CD1c-positive myeloid dendritic cell (primary cell): ENCODE results near the gene HCRTR1.
A peak's percentile ranks its signal among the peaks of the same experiment; 100 is the strongest.

Experiments
- DNase-seq: peaks from one replicate; pipeline ENCODE4 v3.0.0-alpha.2; 2016; ENCODE audit errors: extremely low spot score

Gene HCRTR1

GRCh38 chr1:31598980-31599379 lies 18.5 kb upstream of the HCRTR1 start:
- DNase-seq: no peak

DNA sequence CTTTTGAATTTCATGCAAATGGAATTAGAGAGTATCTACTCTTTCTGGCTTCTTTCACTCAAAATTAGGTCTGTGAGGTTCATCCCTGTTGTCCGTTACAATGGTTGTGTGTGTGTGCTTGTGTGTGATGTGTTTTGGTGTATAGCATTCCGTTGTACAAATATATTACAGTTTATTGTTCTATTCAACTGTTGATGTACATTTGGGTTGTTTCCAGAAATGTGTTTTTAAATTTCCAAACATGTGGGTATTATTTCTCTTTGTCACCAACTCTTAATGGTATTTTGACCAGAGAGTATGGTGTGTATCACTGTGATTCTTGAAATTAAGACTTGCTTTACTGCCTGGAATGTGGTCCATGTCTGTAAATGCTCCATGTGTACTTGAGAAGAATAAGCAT lies 16.8 kb upstream of the HCRTR1 start:
- no peak for DNase-seq

DNA sequence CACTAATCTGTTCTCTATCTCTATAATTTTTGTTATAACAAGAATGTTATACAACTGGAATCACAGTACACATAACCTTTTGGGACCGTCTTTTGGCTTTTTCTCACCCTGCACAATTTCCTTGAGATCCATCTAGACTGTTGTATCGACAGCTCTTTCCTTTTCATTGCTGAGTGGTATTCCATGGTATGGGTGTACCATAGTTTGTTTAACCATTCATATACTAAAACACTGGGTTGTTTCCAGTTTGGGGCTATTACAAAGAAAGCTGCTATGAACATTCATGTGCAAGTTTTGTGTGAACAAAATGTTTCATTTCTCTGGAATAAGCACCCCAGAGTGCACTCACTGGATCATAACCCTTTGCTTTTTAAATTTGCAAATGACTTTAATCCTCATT lies 15.4 kb upstream of the HCRTR1 start:
- DNase-seq: no peak

GRCh38 chr1:31605908-31606427 lies 11.5 kb upstream of the HCRTR1 start:
- peak; percentile 97 for DNase-seq

DNA sequence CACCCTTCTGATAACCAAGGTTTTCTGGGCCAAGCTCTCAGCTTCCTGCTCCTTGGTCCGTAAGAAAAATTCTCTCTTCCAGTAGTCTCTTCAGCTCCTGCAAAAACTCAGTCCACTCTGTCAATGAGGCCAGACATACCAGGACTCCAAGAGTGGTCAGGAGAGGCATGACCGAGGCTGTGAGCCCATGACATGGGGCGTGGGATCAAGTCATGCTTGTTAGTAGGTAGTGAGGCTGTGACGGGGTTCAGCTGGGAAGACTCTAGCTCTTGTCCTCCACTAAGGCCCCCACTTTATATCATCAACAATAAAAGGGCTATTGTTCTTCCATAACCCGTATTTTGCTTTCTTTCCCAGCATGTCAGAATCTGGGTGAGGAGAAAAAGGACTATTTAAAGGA lies 10.1 kb upstream of the HCRTR1 start:
- no peak for DNase-seq

- DNase-seq: peak; percentile 32
These were observed 7.9 kb upstream of the HCRTR1 start for GRCh38 chr1:31609514-31610118.

GRCh38 chr1:31614414-31615005 lies 3.0 kb upstream of the HCRTR1 start:
- no peak for DNase-seq

DNA sequence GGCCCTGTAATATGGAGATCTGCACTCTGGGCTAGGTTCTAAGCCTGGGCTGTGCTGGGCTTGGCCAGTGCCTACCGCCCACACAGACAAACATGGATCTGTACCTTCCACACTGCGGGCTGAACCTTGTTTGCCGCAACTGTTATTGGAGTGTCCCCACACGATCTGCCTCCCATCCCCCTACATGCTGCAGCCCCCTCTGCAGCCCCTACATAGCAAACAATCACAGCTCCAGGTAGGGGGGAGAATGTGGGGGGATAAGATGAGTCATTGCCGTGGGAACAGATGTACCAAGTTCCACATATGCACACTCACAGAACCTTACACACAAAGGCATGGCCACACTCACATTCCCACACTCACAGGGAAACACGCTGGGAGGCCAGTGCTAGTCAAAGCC lies 2.1 kb upstream of the HCRTR1 start:
- DNase-seq: no peak

GRCh38 chr1:31615939-31616338 lies 1.6 kb upstream of the HCRTR1 start:
- DNase-seq: no peak

DNA sequence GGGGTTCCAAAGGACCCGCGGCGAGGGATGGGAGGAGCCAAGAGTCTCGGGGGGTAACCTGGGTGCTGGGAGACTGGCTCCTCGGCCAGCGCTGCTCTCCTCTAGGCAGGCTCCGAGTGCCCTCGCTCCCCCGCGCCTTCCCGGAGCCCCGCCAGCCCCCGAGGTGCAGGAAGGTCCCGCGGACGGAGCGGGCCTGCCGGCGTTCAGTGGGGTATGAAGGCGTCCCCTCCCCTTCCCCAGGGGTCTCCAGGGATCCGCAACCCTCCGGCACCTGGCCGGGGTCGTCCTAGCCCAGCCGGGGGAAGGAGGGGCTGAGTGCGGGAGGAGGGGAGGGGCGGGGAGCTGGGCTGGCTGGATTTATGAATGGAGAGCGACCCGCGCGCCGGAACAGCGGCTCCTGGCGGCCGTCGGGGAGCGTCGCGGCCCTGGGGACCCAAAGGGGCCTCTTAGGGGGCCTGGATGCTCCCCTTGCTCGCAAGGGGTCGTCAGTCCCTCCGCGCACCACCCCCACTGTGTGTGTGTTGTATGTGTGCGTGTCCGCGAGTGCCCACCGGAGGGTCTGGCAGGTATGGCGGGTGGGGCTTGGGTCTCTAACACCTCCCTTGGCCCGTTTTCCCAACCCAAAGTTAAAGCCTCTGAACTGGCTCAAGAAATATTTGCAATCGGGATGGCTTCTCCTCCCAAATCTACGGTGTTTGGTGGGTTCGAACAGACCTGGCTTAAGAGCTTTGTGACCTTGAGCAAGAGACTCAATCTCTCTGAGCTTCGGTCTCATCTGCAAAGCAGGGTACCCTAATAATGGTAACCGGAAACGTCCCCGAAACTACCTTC lies 642 bp downstream of the HCRTR1 start:
- DNase-seq: peak; percentile 56

GRCh38 chr1:31618916-31619846 lies 1.7 kb downstream of the HCRTR1 start:
- no peak for DNase-seq

DNA sequence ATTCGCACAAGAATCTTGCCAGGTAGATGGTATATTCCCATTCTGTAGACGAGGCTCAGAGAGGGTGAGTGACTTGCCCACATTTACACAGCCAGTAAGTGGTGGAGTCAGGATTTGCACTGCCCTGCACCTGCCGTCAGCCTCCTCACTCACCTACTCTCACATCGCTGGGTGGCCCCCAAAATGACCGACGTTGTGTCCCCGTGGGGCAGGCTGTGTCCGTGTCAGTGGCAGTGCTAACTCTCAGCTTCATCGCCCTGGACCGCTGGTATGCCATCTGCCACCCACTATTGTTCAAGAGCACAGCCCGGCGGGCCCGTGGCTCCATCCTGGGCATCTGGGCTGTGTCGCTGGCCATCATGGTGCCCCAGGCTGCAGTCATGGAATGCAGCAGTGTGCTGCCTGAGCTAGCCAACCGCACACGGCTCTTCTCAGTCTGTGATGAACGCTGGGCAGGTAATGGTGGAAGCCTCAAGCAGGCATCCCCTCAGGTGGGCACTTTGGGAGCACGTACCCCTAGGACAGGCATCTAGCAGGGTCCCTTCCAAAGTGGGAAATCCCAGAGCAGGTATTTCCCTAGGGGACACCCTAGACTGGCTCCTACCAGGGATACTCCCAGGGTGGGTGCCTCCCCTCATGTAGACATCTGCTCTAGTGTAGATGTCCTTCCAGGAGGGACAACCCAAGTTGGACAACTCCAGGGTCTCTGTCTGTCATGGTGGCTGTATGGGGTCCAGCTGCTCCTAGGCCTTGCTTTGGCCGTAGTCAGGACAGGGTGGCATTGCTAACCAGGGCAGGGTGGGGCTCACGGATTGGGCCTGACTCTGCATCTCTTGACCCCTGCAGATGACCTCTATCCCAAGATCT lies 3.4 kb downstream of the HCRTR1 start:
- no peak for DNase-seq

DNA sequence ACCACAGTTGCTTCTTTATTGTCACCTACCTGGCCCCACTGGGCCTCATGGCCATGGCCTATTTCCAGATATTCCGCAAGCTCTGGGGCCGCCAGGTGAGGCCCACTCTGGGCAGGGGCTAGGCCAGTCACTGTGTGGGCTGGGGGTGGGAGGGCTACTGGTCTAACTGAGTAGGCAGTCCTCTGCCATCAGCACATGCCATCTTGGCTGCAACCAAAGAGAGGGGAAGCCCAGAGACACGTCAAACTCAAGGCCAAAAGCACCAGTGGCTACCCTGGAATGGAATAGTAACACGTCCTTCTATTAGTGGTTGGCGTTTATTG lies 4.0 kb downstream of the HCRTR1 start:
- no peak for DNase-seq

GRCh38 chr1:31621847-31622730 lies 4.6 kb downstream of the HCRTR1 start:
- DNase-seq: no peak

DNA sequence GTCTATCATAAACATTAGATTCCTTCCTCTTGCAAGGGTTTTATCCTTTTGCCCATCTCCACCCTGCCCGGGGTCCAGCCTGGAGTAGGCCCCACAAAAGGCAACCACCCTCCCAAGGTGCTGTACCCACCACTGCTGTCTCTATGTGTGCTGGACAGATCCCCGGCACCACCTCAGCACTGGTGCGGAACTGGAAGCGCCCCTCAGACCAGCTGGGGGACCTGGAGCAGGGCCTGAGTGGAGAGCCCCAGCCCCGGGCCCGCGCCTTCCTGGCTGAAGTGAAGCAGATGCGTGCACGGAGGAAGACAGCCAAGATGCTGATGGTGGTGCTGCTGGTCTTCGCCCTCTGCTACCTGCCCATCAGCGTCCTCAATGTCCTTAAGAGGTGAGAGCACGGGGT lies 5.9 kb downstream of the HCRTR1 start:
- no peak for DNase-seq

- peak; percentile 89 for DNase-seq
These were observed 6.8 kb downstream of the HCRTR1 start for GRCh38 chr1:31624309-31624708.

GRCh38 chr1:31624731-31625514 lies 7.4 kb downstream of the HCRTR1 start:
- peak; percentile 84 for DNase-seq

DNA sequence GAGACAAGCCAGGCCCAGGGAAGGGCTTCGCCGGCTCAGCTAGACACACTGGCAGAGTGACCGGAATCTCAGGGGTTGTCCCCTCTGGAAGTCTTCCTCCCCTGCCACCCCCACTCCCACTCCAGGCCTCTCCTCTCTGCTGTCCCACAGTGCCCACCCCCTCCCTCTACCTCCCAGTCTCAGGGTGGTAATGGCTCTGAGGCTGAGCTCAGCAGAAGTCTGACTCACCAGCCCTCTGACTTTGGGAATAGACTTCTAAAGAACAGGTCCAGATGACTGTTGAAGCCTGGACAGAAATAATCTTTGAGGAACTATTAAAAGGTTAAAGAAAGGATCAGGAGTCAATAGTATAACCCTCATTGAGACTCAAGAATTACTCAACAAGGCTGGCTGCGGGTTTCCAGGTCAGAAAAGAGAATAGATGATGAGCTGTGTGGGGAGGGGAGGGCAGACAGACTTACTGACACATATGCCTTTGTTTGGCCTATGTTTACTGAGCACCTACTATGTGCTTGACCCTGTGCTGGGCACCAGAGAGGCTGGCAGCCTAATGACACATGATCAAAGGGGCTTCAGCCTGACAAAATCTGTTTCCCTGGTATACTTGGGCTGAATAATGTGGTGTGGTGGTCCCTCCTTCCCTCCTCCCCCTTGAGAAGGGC lies 8.2 kb downstream of the HCRTR1 start:
- DNase-seq: peak; percentile 91
